ENCODE data around the gene ARHGAP30. TPM values are rescaled to one million over a fixed set of nuclear protein-coding genes. Genes with fewer than 3 reads are reported as not detected.
"Not testable (repeated sequence)": the region's sequence is repeated elsewhere in the genome, so short reads cannot be mapped to it uniquely, and the experiment has no call there.

ARHGAP30 gene
- 16.2 TPM for total RNA-seq

GRCh38 chr1:161069731-161070270, at the start of gene ARHGAP30:
ARHGAP30 (minus strand) TSS chr1:161069891; CDS start chr1:161069624, 267 bp downstream.
- DNase-seq (ENCODE audit: low spot score): peak; percentile 68

DNA sequence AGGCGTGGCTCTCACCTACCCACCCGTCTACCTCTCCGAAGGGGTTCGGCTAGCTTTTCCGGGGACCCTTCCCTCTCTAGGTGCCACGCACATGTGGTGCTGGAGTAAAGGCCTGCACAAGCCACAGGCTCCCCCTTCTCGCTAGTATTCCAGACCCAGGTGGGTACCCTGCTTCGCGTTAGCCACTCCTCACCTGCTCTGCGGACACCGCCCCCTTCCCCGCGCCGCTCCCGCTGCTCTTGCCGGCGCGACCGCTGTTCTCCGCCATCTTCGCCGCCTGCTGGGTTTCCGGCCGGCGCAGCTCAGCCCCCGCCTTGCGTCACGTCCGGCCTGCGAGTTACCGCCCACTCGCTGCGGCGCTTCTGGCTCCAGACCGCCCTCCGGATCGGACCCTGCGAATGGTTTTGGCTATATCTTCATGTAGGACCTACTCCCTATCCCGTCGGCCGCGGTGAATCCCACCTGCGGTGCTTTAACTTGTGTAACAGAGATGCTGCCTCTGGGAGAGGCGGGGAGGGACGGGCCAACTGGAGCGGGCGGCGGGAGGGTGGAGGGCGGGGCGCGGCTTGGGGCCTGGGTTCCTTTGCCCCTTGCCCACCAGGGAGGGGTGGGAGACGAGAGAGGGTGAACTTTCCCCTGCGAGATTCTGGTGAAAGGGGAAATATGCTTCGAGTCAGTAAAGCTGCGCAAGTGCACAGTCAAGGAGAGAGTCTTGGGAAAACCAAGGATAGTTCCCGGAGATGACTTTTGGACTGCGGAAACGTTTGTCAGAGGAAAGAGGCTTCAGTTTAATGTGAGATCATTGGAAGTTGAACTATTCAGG, 48.3 kb upstream of the ARHGAP30 start, which contains the start of the genes NIT1 and PFDN2:
Gene NIT1 (plus strand): TSS at position 347 of the 823 bp plus-strand sequence. CDS start 72 bp downstream, at position 419.
Gene PFDN2 (minus strand): TSS at position 279 of the 823 bp plus-strand sequence. CDS start 11 bp downstream, at position 268.
- DNase-seq (ENCODE audit: low spot score): peak; percentile 83

GRCh38 chr1:161115961-161116360, 46.3 kb upstream of the ARHGAP30 start:
- DNase-seq (ENCODE audit: low spot score): not testable (repeated sequence)

- no peak for DNase-seq (ENCODE audit: low spot score)
Measured at GRCh38 chr1:161115132-161115711, 45.5 kb upstream of the ARHGAP30 start.

GRCh38 chr1:161114556-161114955, 44.9 kb upstream of the ARHGAP30 start:
- DNase-seq (ENCODE audit: low spot score): no peak

DNA sequence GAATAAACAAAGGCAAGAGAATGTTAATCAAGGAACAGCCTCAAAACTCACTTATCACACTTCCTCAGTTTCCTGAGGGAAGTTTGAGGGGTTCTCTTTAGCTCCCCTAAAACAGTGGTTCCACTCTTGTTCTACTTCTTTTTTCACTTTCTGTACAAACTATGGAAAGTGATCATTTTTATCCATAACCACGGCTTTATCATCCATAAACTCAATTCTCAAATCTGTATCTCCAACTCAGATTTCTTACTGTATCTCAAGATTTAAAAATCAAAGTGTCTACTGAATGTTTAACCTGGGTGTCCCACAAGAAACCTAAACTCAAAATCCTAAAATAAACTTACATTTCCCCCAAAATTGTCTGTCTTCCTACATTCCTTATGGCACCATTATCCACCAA, 44.2 kb upstream of the ARHGAP30 start:
- no peak for DNase-seq (ENCODE audit: low spot score)

DNA sequence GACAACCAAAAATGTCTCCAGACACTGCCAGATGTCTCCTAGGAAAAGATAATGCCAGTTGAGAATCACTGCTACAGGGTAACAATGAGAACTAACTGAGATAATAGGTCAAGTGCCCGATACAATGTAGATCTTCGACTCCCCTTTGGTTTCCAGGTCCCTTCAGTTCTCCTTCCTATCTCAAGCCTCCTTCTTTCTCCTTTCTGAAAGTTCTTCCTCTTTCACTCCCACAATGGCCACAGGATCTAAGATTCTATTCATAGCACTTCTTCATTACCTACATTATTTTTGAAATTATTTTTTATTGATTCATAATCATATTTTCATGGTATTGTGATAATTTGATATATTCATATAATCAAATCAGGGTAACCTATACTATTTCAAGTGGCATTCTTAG, 41.8 kb upstream of the ARHGAP30 start:
- no peak for DNase-seq (ENCODE audit: low spot score)

GRCh38 chr1:161111117-161111516, 41.4 kb upstream of the ARHGAP30 start:
- no peak for DNase-seq (ENCODE audit: low spot score)

- no peak for DNase-seq (ENCODE audit: low spot score)
Measured at GRCh38 chr1:161106431-161106830, 36.7 kb upstream of the ARHGAP30 start.

- DNase-seq (ENCODE audit: low spot score): no peak
Measured at GRCh38 chr1:161100556-161100955, 30.9 kb upstream of the ARHGAP30 start.

- no peak for DNase-seq (ENCODE audit: low spot score)
Measured at GRCh38 chr1:161099090-161099802, 29.6 kb upstream of the ARHGAP30 start.

DNA sequence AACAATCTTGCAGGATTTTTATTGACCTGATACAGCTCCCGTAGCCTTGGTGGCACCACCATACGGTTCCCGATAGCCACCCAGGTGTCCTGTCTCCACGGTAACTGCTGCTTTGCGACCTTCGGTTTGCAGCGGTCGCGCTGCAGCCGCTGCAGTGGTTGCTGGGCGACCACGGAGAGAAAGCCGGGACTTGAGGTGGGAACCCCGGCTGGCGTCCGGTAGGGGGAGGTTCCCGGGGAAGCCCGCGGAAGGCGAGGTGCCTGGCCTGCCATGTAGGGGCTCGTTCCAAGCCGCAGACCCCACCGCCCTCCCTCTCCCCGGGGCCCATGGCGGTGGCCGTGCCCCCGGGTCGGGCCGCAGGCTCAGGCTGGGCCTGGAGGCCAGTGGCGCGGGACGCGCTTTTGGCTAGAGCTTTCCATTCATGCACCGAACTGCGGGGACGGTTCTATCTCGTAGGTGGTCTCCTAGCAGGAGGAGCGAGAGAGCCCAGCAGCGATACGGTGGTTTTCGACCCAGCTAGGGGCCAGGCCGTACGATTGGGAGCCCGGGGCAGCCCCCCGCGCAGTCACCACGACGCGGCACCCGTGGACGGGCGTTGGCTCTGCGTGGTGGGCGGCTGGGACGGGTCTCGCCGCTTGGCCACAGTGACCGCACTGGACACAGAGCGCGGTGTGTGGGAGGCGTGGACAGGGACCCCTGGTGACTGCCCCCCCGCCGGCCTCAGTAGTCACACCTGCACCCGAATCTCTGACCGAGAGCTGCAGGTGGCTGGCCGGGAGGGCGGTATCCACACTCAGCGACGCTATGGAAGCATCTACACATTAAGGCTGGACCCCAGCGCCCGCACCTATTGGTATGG, 28.7 kb upstream of the ARHGAP30 start, which contains the start of gene KLHDC9:
Gene KLHDC9 (plus strand): TSS at position 152 of the 859 bp plus-strand sequence. CDS start 175 bp downstream, at position 327.
- peak; percentile 80 for DNase-seq (ENCODE audit: low spot score)

- no peak for DNase-seq (ENCODE audit: low spot score)
Measured at GRCh38 chr1:161096530-161096929, 26.8 kb upstream of the ARHGAP30 start.

GRCh38 chr1:161096015-161096414, 26.3 kb upstream of the ARHGAP30 start:
- DNase-seq (ENCODE audit: low spot score): no peak

GRCh38 chr1:161095230-161095629, 25.5 kb upstream of the ARHGAP30 start:
- DNase-seq (ENCODE audit: low spot score): no peak

DNA sequence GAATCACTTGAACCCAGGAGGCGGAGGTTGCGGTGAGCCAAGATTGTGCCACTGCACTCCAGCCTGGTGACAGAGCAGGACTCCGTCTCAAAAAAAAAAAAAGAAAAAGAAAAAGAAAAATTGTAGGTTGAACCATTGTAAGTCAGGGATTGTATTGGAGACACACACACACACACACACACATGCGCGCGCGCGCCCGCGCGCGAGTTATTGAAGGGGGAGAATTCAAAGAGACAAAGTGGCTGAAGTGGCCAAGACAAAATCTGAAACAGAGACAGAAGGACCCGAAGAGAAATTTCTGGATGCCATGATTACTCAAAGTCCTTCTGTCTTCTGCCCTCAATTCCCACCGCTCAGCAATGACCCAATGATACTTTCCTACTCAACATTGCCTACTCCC, 24.8 kb upstream of the ARHGAP30 start:
- DNase-seq (ENCODE audit: low spot score): no peak

DNA sequence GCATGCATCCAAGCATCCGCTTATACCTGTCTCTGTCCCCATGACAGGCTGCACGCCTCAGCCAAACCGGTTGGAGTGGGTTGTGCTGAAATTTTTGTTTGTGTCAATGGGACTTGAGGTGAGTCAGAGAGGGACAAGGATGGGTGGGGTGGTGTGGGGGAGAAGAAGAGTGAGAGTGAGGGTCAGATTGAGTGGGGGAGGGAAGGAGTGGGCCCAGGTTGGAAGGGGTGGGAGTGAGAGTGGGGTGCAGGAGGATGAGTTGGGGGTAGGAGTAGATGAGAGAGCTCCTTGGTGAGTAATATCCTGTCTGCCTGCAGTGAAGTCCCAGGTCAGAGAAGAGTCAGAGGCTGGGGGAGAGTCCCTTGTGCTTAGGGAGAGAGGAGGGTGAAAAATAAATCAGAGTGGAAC, 22.9 kb upstream of the ARHGAP30 start:
- DNase-seq (ENCODE audit: low spot score): no peak

- no peak for DNase-seq (ENCODE audit: low spot score)
Measured at GRCh38 chr1:161091796-161092507, 22.3 kb upstream of the ARHGAP30 start.

DNA sequence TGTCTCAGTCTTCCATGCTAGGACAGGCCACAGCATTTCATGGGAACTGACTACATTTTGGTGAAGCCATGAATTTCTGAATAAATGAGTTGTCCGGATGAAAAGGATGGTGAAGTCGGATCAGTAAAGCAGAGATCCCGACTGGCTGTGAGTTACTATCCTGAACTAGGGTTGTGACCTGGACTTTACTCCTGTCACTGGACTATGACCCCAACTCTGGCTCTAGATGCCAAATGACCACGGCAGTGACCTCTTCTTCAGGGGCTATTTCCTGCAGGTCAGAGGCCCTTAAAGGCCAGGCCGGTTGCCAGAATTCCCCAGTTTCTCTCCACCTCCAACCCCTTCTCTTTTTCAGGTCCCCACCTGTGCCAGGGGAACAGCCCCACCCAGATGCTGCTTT, 21.4 kb upstream of the ARHGAP30 start:
- no peak for DNase-seq (ENCODE audit: low spot score)

DNA sequence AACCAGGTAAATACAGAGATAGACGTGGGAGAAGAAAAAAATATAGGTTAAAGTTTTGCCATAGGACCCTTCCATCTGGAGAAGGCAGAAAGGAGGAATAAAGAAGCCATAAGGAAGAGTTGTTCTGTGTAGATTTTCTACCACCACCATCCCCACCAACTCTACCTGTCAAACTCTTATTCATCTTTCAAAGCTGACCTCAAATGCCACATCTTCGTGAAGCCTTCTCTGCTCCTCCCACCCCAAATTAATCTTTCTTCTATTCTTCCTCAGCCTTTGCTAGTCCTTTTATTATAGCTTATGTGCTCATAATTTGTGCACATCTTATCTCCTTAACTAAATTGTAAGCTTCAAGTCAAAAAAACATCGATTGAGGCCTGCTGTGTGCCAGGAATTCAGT, 20.9 kb upstream of the ARHGAP30 start:
- DNase-seq (ENCODE audit: low spot score): no peak
